ENCODE measurements around the gene ARRB1. TPM values are rescaled to one million over a fixed set of nuclear protein-coding genes. Genes with fewer than 3 reads are reported as not detected.
A peak's percentile ranks its signal among the peaks of the same experiment; 100 is the strongest.

ARRB1 gene
- total RNA-seq, 4 donors from 2014 or later, result 26.3 to 104 (median 29.3) TPM

DNA sequence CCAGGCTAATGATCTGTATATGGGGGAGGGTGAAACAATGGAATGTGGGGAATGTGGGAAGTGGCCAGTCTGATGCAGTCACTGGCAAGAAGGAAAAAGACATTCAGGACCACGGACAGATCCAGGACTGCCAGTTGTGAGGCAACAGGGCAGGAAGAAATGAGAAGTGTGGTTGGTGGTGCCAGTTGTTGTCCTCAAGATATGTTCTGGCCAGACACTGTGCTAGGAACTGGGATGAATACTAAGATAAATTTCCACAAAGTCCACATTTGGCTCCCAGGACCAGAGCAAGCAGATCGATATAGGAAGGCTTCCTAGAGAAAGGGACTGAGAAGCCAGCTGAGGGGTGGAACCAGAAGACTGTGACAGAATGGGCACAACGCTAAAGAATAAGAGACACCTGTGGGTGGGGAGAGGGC is 117.7 kb downstream of the ARRB1 start:
- no peak overlapping the region for H3K4me3 ChIP-seq (ENCODE audit: low read depth, poor library complexity, severe bottlenecking)
- DNase-seq (ENCODE audit: low spot score in 2 of 2), result peak in 1 of 2 donors; percentile 60
- TF ChIP-seq POLR2A (IDR thresholded peaks at IDR 0.05) (no peak), CTCF (IDR thresholded peaks at IDR 0.05) (no peak)
- intact Hi-C loops (cut with DNase I; ENCODE audit: low total_unique reads), result no loop called here
- 45 to 55% methylated on average over 3 of the region's 3 CpGs for WGBS, 2 donors

DNA sequence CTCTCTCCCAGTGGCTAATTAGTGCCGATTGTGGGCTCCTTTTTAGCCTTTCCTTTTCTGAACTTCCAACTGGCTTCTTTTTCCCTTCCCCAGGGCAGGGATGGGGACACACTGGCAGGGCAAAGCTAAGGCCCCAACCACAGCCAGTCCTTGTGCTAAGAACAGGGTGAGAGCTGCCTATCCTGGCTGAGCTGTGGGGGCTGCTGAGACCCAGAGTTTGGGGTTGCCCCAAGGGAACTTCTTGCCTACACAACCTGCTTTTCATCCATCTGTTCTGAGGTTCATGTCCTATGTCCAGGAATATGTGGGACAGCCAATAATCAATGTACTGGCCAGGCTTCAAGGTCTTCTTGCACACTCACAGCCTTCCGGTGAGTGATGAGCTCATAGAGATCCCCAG is 120.8 kb downstream of the ARRB1 start:
- 76 to 91% methylated on average over 2 of the region's 2 CpGs for WGBS, 2 donors
- no peak overlapping the region for H3K4me3 ChIP-seq (ENCODE audit: low read depth, poor library complexity, severe bottlenecking)
- no peak for TF ChIP-seq CTCF (IDR thresholded peaks at IDR 0.05)
- TF ChIP-seq POLR2A (IDR thresholded peaks at IDR 0.05), result no peak
- intact Hi-C loops (cut with DNase I; ENCODE audit: low total_unique reads), result no loop called here
- DNase-seq (ENCODE audit: low spot score in 2 of 2), result peak in 1 of 2 donors; percentile 61

- WGBS, 2 donors, result 61 to 72% methylated on average over 2 of the region's 2 CpGs
- peak in 1 of 2 donors; percentile 45 for DNase-seq (ENCODE audit: low spot score in 2 of 2)
- TF ChIP-seq POLR2A (IDR thresholded peaks at IDR 0.05) (no peak), CTCF (IDR thresholded peaks at IDR 0.05) (no peak)
- H3K4me3 ChIP-seq (ENCODE audit: low read depth, poor library complexity, severe bottlenecking), result no peak overlapping the region
- intact Hi-C loops (cut with DNase I; ENCODE audit: low total_unique reads), result no loop called here
These were observed 122.0 kb downstream of the ARRB1 start for GRCh38 chr11:75229466-75229865.

GRCh38 chr11:75225794-75226193 is 125.7 kb downstream of the ARRB1 start:
- no peak overlapping the region for H3K4me3 ChIP-seq (ENCODE audit: low read depth, poor library complexity, severe bottlenecking)
- no peak for DNase-seq (ENCODE audit: low spot score in 2 of 2)
- WGBS, 2 donors, result 66 to 82% methylated on average over 4 of the region's 4 CpGs
- TF ChIP-seq POLR2A (IDR thresholded peaks at IDR 0.05) (no peak), CTCF (IDR thresholded peaks at IDR 0.05) (no peak)
- intact Hi-C loops (cut with DNase I; ENCODE audit: low total_unique reads), result no loop called here

DNA sequence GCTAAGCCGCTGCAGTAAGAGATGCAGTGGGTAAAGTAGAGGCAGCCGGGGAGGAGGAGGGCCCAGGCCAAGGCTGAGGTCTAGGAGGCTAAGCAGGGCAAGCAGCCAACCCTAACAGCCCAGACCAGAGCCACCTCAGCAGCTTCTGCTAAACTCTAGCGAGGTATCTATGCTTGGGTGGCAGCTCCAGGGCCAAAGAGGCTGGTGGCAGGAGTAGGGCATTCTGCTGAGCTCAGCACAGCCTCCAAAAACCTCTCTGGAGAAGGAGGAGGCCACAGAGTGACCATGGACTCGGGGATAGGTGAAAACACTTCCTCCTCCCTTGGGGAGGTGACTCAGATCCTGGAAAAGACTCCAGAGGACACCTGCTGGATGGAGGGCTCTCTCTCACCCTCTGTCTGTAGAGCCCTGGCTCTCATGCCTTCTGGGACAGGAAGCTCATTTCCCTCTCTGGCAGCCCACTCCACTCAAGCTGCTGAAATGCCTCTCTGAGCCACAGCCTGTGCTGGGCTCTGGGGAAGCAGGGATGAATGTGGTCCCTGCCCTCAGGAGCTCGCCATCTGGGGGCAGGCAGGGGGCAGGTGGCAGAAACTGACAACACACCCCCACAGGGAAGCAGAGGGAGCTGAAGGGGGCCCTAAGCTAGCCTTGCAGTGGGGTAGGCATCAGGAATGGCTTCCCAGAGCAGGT is 127.4 kb downstream of the ARRB1 start:
- H3K4me3 ChIP-seq (ENCODE audit: low read depth, poor library complexity, severe bottlenecking), result no peak overlapping the region
- intact Hi-C loops (cut with DNase I; ENCODE audit: low total_unique reads), result no loop called here
- no peak for DNase-seq (ENCODE audit: low spot score in 2 of 2)
- TF ChIP-seq POLR2A (IDR thresholded peaks at IDR 0.05) (no peak), CTCF (IDR thresholded peaks at IDR 0.05) (no peak)
- WGBS, 2 donors, result 73 to 75% methylated on average over 5 of the region's 5 CpGs

- 55% methylated on average over 2 of the region's 2 CpGs for whole genome bisulfite sequencing, 2 donors
- no peak for DNase-seq (ENCODE audit: low spot score in 2 of 2)
- TF ChIP-seq CTCF (IDR thresholded peaks at IDR 0.05) (no peak), POLR2A (IDR thresholded peaks at IDR 0.05) (no peak)
- intact Hi-C loops (cut with DNase I; ENCODE audit: low total_unique reads), result no loop called here
- H3K4me3 ChIP-seq (ENCODE audit: low read depth, poor library complexity, severe bottlenecking), result no peak overlapping the region
These were observed 131.6 kb downstream of the ARRB1 start for GRCh38 chr11:75219869-75220268.
